K562 (cell line): ENCODE results near the gene VWA2. TPM values are rescaled to one million over a fixed set of nuclear protein-coding genes. Genes with fewer than 3 reads are reported as not detected.

Experiments used
- ATAC-seq: fragments of 200-7000 bp; cut with Tn5 transposase; 3 replicates; pipeline ENCODE4 v1.9.1; 2020; ENCODE audit warnings: moderate library complexity
- BruUV-seq: library from RNA; stranded (reverse); fragments of 400-500 nt; replicated peaks from 2 replicates; lab custom pipeline; 2021; lab: Mats Ljungman, UMichigan
- CTCF ChIA-PET: fragments of 300-600 bp; formaldehyde crosslinking; extraction: SDS; loops from one replicate; lab custom pipeline; 2021; ENCODE audit warnings: low intra/inter-chr PET ratio; lab: Yijun Ruan, JAX
- POLR2A ChIA-PET: fragments of 300-600, 350-650 bp; sonication (Branson Sonifier 250); formaldehyde crosslinking; extraction: SDS; loops from one replicate; lab custom pipeline; 2021; ENCODE audit warnings: antibody characterized with exemption, inconsistent platforms; lab: Yijun Ruan, JAX
- DNase-seq, 4 experiments: peaks; one replicate each; pipeline versions ENCODE4 v3.0.0 to v3.0.0-alpha.2; 2011 to 2018; ENCODE audit warnings: low spot score in 3 of 4, mixed read lengths in 3 of 4; ENCODE audit errors: extremely low read depth in 1 of 4
- FAIRE-seq: peaks from 2 replicates; lab custom pipeline; 2011; peaks lifted over from hg19 to GRCh38; lab: Jason Lieb, UNC
- H2AFZ ChIP-seq: 2 replicates; pipeline ENCODE4 v1.6.0; 2011; ENCODE audit warnings: low read depth, low read length, control low read depth, inconsistent platforms
- H3K27ac ChIP-seq: fragments of 200-600 bp; 3 replicates; pipeline ENCODE4 v1.8.0; 2011; ENCODE audit warnings: low read depth, mild to moderate bottlenecking, control low read depth, inconsistent platforms, low read length, moderate library complexity, mixed read lengths; ENCODE audit errors: extremely low read depth
- H3K27me3 ChIP-seq, 2 experiments: fragments of 300-600 bp in 1 of 2; 2 replicates in 1 of 2; 3 replicates in 1 of 2; pipeline versions ENCODE4 v1.6.0 to v1.8.0; 2011; ENCODE audit warnings: inconsistent platforms in 2 of 2, low read length in 2 of 2, mild to moderate bottlenecking in 1 of 2, mixed read lengths in 1 of 2, moderate library complexity in 1 of 2; ENCODE audit not compliant: control insufficient read depth in 2 of 2, insufficient read depth in 2 of 2
- H3K36me3 ChIP-seq: fragments of 300-600 bp; 3 replicates; pipeline ENCODE4 v1.8.0; 2011; ENCODE audit warnings: mild to moderate bottlenecking, low read length, inconsistent platforms; ENCODE audit not compliant: control insufficient read depth, insufficient read depth
- H3K4me1 ChIP-seq, 2 experiments: fragments of 200-600 bp in 1 of 2; replicated peaks in 1 of 2; 2 replicates in 1 of 2; 3 replicates in 1 of 2; pipeline versions ENCODE4 v1.5.1 to v1.8.0; 2011; ENCODE audit warnings: inconsistent platforms in 2 of 2, low read length in 2 of 2, mild to moderate bottlenecking in 1 of 2, mixed read lengths in 1 of 2, moderate library complexity in 1 of 2; ENCODE audit not compliant: control insufficient read depth in 2 of 2, insufficient read depth in 2 of 2
- H3K4me2 ChIP-seq: 2 replicates; pipeline ENCODE4 v1.6.1; 2011; ENCODE audit warnings: low read length, control low read depth, inconsistent platforms, mixed read lengths; ENCODE audit not compliant: insufficient read depth
- H3K4me3 ChIP-seq: fragments of 200-600 bp; sonication (generic), shearing (Covaris generic); 2 replicates; pipeline ENCODE4 v1.5.1; 2016; ENCODE audit warnings: control low read depth, inconsistent platforms
- H3K79me2 ChIP-seq: fragments of 200-600 bp; 3 replicates; pipeline ENCODE4 v1.8.0; 2011; ENCODE audit warnings: low read length, inconsistent platforms; ENCODE audit not compliant: control insufficient read depth, insufficient read depth
- H3K9ac ChIP-seq, 2 experiments: 2 replicates each; pipeline versions ENCODE4 v1.6.0 to v1.6.1; 2011; ENCODE audit warnings: low read depth in 2 of 2, low read length in 2 of 2, control low read depth in 1 of 2, inconsistent platforms in 1 of 2, mild to moderate bottlenecking in 1 of 2, mixed read lengths in 1 of 2; ENCODE audit not compliant: insufficient read depth in 1 of 2
- H3K9me1 ChIP-seq: one replicate; pipeline ENCODE4 v1.6.0; 2011; ENCODE audit warnings: inconsistent platforms, mild to moderate bottlenecking, low read length, moderate library complexity; ENCODE audit not compliant: control insufficient read depth, insufficient read depth
- H3K9me3 ChIP-seq: replicated peaks from 2 replicates; pipeline ENCODE4 v1.5.1; 2011; ENCODE audit warnings: low read depth, low read length, inconsistent platforms; ENCODE audit not compliant: control insufficient read depth, insufficient read depth
- H4K20me1 ChIP-seq: replicated peaks from 2 replicates; pipeline ENCODE4 v1.6.1; 2011; ENCODE audit warnings: low read length, inconsistent platforms, mixed read lengths; ENCODE audit not compliant: control insufficient read depth, insufficient read depth
- BRF1 ChIP-seq: IDR thresholded peaks from 3 replicates; pipeline ENCODE4 v1.6.1; 2011; ENCODE audit warnings: borderline replicate concordance, mild to moderate bottlenecking; ENCODE audit not compliant: insufficient read length; ENCODE audit errors: extremely low read depth
- CEBPG ChIP-seq, 3 experiments: fragments of 200-800 bp in 1 of 3; sonication (Bioruptor generic) in 1 of 3; sonication (generic) in 1 of 3; formaldehyde crosslinking in 1 of 3; IDR thresholded peaks in 2 of 3; conservative IDR thresholded peaks in 1 of 3; 2 replicates each; pipeline versions ENCODE4 v1.6.1 to v1.8.0; 2016 to 2022; ENCODE audit warnings: missing compliant biosample characterization in 2 of 3, missing genetic modification characterization in 2 of 3, mild to moderate bottlenecking in 1 of 3, missing genetic modification reagents in 1 of 3
- E2F5 ChIP-seq: sonication (generic); formaldehyde crosslinking; IDR thresholded peaks from 2 replicates; pipeline ENCODE4 v1.8.0; 2022; ENCODE audit warnings: mild to moderate bottlenecking, missing genetic modification reagents
- KDM5B ChIP-seq: fragments of 200-600 bp; sonication (generic); IDR thresholded peaks from 2 replicates; pipeline ENCODE4 v1.6.1; 2012; ENCODE audit warnings: low read depth, mild to moderate bottlenecking, moderate library complexity, low read length, control low read depth, inconsistent platforms; ENCODE audit not compliant: insufficient replicate concordance
- KLF6 ChIP-seq: fragments of 250-450 bp; sonication (Bioruptor Pico); IDR thresholded peaks from 2 replicates; pipeline ENCODE4 v1.4.0; 2020; ENCODE audit warnings: mild to moderate bottlenecking, moderate library complexity, borderline replicate concordance
- MED1 ChIP-seq: sonication (generic); formaldehyde crosslinking; IDR thresholded peaks from 2 replicates; pipeline ENCODE4 v1.8.1; 2023; ENCODE audit warnings: missing genetic modification reagents, borderline replicate concordance
- MTA1 ChIP-seq: fragments of 450-650 bp; IDR thresholded peaks from 2 replicates; pipeline ENCODE4 v1.6.1; 2017; ENCODE audit warnings: borderline replicate concordance
- NFRKB ChIP-seq: fragments of 450-650 bp; IDR thresholded peaks from 2 replicates; pipeline ENCODE4 v1.6.1; 2016; ENCODE audit warnings: low read depth
- SMARCE1 ChIP-seq: fragments of 450-650 bp; IDR thresholded peaks from 2 replicates; pipeline ENCODE4 v1.7.1; 2016; ENCODE audit warnings: mild to moderate bottlenecking
- THRA ChIP-seq: fragments of 450-650 bp; IDR thresholded peaks from 2 replicates; pipeline ENCODE4 v1.6.1; 2017; ENCODE audit warnings: mild to moderate bottlenecking, moderate library complexity
- ZHX1 ChIP-seq: fragments of 150-350 bp; conservative IDR thresholded peaks from 2 replicates; pipeline ENCODE4 v1.6.1; 2014; ENCODE audit warnings: low read length
- ZNF57 ChIP-seq: fragments of 450-650 bp; formaldehyde crosslinking; IDR thresholded peaks from 2 replicates; pipeline ENCODE4 v1.4.0; 2020; ENCODE audit warnings: mild to moderate bottlenecking, moderate library complexity
- WGBS: fragments of 100-300 bp; shearing (Covaris generic); methylation state at CpG from one replicate; pipeline ENCODE4 v1.1.6; 2016; ENCODE audit warnings: low coverage, mixed read lengths; ENCODE audit not compliant: insufficient coverage; ENCODE audit errors: missing lambda C conversion rate; 5-methylcytosine and 5-hydroxymethylcytosine counted together
- in situ Hi-C: fragments of 300-500 bp; cut with MboI; formaldehyde crosslinking; loops from 4 replicates; pipeline ENCODE4 v1.15.0; 2018; ENCODE audit warnings: inconsistent platforms, mixed read lengths
- intact Hi-C: fragments of 100-400 bp; cut with micrococcal nuclease; formaldehyde crosslinking; loops from 2 replicates; pipeline ENCODE4 v1.14.2; 2022
- polyA plus RNA-seq, 8 experiments: library from polyadenylated mRNA; depleted of rRNA in 4 of 8; stranded (reverse) in 5 of 8; unstranded in 3 of 8; fragments of >200 nt; fragmentation: Nextera tagmentation in 2 of 8; fragmentation: Illumina TruSeq in 1 of 8; extraction: Ambion mirVana in 2 of 8; extraction: Trizol in 1 of 8; gene quantifications; 2 replicates each; pipeline versions ENCODE4 v1.2.1 to v1.2.3, GENCODE V29; 2011 to 2014; ENCODE audit warnings: inconsistent platforms in 1 of 8, missing spikeins in 1 of 8
- total RNA-seq, 7 experiments: library from RNA; depleted of rRNA in 6 of 7; stranded (reverse); fragments of >200 nt in 6 of 7; fragmentation: Illumina TruSeq in 2 of 7; extraction: Trizol in 2 of 7; gene quantifications; 2 replicates each; pipeline versions ENCODE4 v1.2.1 to v1.2.3, GENCODE V29; 2011 to 2021; ENCODE audit warnings: low replicate concordance in 1 of 7
- TF ChIP-seq, protein P1 (sequence below): fragments of 450-650 bp; formaldehyde crosslinking; conservative IDR thresholded peaks from 2 replicates; pipeline ENCODE4 v1.4.0; 2022; ENCODE audit warnings: mild to moderate bottlenecking, missing genetic modification characterization

Gene VWA2
- total and polyA plus RNA-seq, 9 of the 15 experiments (the other 6 are each of a cell fraction or from before 2014, with no cell fraction given), result not detected

DNA sequence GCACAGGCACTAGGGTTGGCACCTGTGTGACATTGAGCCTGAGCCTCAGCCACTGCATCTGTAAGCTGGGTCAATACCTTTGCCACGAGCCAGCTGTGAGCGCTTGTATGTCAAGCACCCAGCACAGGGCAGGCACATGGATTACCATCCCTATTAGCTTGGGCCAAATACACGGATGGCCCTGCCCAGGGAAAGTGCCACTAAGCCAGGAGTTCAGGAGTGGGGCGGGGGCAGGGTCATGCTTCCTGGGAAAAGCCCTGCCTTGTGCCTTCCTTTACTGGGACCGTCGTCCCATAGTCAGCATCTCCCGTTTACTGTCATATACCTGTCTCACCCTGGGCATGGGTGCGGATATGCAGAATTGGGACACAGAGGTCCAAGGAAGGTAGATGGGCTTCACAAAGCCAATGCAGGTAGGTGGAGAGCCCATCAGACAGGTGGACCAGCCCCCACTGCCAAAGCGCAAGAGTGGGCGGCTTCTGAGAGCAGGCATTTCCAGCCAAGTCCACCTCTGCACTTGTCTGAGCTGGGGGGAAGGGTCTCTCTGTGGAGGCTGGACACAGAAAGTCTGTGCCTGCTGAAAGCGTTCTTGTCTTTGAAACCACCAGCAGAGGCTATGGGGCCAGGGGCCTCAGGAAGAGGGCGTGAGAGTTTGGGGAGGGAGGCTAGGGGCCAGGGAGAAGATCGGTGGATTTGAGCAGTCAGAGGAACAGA, 72.6 kb downstream of the VWA2 start:
- Histone ChIP-seq H3K9ac (no peak overlapping the region), H3K27me3 (peaks cover 0 to 43% of the 10 kb centered on the region in 2 experiments; a peak in 3 of 5 replicates), H3K4me1 (no peaks in the 10 kb centered on the region), H2AFZ (no peak overlapping the region), H3K9me3 (no peaks in the 10 kb centered on the region), H3K4me3 (no peak overlapping the region), H3K4me2 (no peak overlapping the region), H3K79me2 (no peaks in the 10 kb centered on the region), H3K27ac (no peak overlapping the region), H3K9me1 (no peaks in the 10 kb centered on the region), H3K36me3 (no peaks in the 10 kb centered on the region), H4K20me1 (no peaks in the 10 kb centered on the region)
- ChIA-PET CTCF (no interaction called here), POLR2A (no interaction called here)
- no TSS peak for BruUV-seq
- in situ Hi-C loops (no loop called here), intact Hi-C loops (no loop called here)
- DNase-seq (no peak), FAIRE-seq (no peak), ATAC-seq (no peak)
- 1% methylated on average over 13 of the region's 13 CpGs for WGBS
- TF ChIP-seq THRA, result no peak
- TF ChIP-seq BRF1, result no peak
- no peak for TF ChIP-seq ZNF57
- no peak for TF ChIP-seq MED1 (CRISPR knock-in tag)
- TF ChIP-seq CEBPG (CRISPR knock-in tag; IDR thresholded peaks at IDR 0.05), result no peak
- no peak for TF ChIP-seq CEBPG (tag; conservative IDR thresholded peaks at IDR 0.05 in 1 of 2, IDR thresholded peaks at IDR 0.05 in 1 of 2)
- no peak for TF ChIP-seq E2F5 (CRISPR knock-in tag)
- TF ChIP-seq KDM5B, result no peak
- TF ChIP-seq SMARCE1, result no peak
- no peak for TF ChIP-seq NFRKB
- TF ChIP-seq, protein P1, sequence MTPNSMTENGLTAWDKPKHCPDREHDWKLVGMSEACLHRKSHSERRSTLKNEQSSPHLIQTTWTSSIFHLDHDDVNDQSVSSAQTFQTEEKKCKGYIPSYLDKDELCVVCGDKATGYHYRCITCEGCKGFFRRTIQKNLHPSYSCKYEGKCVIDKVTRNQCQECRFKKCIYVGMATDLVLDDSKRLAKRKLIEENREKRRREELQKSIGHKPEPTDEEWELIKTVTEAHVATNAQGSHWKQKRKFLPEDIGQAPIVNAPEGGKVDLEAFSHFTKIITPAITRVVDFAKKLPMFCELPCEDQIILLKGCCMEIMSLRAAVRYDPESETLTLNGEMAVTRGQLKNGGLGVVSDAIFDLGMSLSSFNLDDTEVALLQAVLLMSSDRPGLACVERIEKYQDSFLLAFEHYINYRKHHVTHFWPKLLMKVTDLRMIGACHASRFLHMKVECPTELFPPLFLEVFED (CRISPR knock-in tag), result no peak
- no peak for TF ChIP-seq ZHX1
- TF ChIP-seq KLF6 (CRISPR knock-in tag), result no peak
- TF ChIP-seq MTA1, result no peak
